ENCODE results near the gene GNPTG. TPM values are rescaled to one million over a fixed set of nuclear protein-coding genes. Genes with fewer than 3 reads are reported as not detected.

The GNPTG gene
- total RNA-seq, 4 donors from 2014 or later, result 38.8 to 78.4 (median 66.5) TPM

DNA sequence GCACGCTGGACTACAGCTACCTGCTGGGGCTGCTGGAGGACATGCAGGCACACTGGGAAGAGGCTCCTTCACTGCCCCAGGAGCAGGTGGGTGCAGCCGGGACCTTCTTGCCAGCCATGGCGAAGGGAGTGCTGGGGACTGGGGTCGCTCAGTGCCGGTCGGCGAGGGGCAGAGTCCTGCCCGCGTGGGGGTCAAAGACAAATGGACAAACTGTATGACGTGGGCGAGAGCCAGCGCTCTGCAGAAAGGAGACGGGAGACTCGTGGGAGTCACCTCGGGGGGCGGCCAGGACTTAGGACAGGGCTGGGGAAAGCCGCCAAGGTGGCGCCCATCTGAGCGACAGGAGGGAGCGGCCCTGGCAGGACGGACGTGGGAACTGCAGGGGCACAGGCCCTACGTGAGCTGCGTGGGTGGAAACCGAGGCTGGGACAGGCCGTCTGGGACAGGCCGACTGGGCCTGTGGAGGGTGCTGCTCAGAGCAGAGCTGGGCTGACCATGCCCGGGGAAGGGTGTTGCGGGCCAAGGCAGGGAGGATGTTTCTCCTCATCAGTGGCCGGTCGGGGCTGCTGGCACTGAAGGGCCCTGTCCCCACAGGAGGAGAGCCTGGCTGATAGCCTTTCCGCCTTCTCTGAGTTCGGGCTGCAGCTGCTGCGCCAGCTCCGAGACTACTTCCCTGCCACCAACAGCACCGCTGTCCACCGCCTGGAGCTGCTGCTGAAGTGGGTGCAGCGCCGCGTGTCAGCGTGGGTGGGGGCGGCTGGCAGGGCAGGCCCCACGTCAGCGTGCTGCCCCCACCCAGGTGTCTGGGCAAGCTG lies 8.1 kb upstream of the GNPTG start:
- TF ChIP-seq, protein P1, sequence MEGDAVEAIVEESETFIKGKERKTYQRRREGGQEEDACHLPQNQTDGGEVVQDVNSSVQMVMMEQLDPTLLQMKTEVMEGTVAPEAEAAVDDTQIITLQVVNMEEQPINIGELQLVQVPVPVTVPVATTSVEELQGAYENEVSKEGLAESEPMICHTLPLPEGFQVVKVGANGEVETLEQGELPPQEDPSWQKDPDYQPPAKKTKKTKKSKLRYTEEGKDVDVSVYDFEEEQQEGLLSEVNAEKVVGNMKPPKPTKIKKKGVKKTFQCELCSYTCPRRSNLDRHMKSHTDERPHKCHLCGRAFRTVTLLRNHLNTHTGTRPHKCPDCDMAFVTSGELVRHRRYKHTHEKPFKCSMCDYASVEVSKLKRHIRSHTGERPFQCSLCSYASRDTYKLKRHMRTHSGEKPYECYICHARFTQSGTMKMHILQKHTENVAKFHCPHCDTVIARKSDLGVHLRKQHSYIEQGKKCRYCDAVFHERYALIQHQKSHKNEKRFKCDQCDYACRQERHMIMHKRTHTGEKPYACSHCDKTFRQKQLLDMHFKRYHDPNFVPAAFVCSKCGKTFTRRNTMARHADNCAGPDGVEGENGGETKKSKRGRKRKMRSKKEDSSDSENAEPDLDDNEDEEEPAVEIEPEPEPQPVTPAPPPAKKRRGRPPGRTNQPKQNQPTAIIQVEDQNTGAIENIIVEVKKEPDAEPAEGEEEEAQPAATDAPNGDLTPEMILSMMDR (IDR thresholded peaks at IDR 0.05; ENCODE audit: low read depth), result no peak

DNA sequence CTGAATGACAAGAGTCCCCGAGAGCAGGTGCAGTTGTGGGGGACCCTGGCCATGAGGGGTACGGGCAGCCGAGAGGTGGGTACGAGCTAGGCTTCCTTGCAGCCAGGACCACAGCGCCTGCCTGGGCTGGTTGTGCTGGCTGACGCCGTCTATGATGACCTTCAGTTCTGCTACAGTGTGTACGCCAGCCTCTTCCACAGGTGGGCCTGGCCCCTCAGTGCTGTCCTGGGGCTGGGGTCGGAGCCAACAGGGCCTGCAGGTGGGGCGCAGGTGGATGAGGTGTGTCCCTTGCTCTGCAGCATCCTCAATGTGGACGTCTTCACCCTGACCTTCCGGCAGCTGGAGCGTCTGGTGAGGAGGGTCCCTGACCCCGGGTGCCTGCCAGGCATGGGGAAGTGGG lies 7.2 kb upstream of the GNPTG start:
- TF ChIP-seq, protein P1 (IDR thresholded peaks at IDR 0.05; ENCODE audit: low read depth), result no peak

DNA sequence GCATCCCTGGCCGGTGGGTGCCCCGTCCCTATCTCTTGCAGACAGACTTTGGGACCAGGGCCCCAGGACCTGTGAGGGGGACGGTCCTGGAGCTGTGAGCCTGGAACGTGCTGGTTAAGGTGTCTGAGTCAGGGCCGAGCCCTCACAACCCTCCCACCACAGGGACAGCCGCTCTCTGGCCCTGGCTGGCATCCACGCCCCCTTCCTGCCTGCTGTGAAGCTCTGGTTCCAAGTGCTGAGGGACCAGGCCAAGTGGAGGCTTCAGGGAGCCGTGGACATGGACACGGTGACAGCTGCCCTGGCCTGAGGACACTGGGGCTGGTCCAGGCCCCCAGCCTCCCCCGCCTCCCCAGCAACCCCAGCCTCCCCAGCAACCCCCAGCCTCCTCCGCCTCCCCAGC lies 6.6 kb upstream of the GNPTG start:
- TF ChIP-seq, protein P1 (IDR thresholded peaks at IDR 0.05; ENCODE audit: low read depth), result no peak

DNA sequence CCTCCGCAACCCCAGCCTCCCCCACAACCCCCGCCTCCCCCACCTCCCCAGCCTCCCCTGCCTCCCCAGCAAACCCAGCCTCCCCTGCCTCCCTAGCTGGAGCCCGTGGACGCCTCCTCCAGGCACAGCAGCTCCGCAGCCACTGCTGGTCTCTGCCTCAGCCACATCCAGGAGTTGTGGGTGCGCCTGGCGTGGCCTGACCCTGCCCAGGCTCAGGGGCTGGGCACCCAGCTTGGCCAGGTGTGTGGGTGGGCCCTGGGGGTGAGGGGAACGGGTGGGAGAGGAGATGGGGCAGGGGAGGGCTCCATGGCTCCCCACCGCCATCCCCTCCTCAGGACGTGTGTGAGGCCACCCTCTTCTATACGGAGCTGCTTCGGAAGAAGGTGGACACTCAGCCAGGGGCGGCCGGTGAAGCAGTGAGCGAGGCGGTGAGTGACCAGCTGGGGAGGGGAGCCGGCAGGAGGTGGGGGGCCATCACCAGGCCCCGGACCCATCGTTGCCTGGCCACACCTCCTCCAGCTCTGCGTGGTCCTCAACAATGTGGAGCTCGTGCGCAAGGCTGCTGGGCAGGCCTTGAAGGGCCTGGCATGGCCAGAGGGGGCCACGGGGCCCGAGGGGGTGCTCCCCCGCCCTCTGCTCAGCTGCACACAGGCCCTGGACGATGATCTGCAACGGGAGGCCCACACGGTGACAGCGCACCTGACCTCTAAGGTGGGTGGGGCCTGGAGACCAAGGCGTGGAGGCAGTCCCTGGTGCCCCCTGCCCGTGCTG lies 5.9 kb upstream of the GNPTG start:
- TF ChIP-seq, protein P1 (IDR thresholded peaks at IDR 0.05; ENCODE audit: low read depth), result no peak

DNA sequence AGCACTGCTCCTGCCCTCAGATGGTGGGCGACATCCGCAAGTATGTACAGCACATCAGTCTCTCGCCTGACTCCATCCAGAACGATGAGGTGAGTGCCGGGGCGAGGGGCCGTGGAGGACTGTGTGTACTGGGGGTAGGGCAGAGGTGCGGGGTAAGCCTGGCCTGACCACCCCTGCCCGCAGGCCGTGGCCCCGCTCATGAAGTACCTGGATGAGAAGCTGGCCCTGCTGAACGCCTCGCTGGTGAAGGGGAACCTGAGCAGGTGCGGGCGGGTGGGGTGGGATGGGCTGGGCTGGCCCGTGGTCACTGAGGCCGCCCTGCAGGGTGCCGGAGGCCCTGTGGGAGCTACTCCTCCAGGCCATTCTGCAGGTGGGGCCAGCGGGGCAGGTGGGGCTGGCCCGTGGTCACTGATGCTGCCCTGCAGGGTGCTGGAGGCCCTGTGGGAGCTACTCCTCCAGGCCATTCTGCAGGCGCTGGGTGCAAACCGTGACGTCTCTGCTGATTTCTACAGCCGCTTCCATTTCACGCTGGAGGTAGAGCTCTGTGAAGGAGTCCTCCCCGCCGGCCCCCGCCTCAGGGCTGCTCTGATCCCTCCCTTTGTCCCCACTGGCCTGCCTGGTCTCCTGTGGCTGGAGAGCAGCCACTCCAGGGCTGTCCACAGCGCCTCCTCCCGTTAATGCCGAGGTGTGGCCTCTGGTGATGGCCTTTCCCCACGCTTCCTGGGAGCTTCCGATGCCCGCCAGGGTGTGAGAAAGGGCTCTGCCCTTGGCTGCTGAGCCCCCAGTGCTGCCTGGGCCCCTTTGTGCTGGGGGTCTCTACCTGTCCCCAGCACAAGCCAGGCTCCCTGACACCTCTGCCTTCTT lies 5.1 kb upstream of the GNPTG start:
- TF ChIP-seq, protein P1 (IDR thresholded peaks at IDR 0.05; ENCODE audit: low read depth), result no peak

DNA sequence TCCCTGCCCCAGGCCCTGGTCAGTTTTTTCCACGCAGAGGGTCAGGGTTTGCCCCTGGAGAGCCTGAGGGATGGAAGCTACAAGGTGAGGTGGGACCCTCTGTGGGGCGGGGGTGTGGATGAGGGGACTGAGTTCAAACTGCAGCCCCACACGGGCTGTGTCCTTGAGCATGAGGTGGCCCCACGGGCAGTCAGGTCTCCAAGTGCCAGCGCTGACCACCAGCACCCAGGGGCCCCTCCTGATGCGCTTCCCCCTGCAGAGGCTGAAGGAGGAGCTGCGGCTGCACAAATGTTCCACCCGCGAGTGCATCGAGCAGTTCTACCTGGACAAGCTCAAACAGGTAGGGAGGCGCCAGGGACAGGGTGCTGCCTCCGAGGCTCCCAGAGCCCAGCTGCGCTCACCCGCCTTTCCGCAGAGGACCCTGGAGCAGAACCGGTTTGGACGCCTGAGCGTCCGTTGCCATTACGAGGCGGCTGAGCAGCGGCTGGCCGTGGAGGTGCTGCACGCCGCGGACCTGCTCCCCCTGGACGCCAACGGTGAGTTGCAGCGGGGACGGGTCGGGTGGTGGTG lies 4.4 kb upstream of the GNPTG start:
- TF ChIP-seq, protein P1 (IDR thresholded peaks at IDR 0.05; ENCODE audit: low read depth), result no peak
